ENCODE results near the gene DHRS12. TPM values are rescaled to one million over a fixed set of nuclear protein-coding genes. Genes with fewer than 3 reads are reported as not detected.

The DHRS12 gene
- total RNA-seq, 1 donor from 2014 or later = 10.3 TPM

DNA sequence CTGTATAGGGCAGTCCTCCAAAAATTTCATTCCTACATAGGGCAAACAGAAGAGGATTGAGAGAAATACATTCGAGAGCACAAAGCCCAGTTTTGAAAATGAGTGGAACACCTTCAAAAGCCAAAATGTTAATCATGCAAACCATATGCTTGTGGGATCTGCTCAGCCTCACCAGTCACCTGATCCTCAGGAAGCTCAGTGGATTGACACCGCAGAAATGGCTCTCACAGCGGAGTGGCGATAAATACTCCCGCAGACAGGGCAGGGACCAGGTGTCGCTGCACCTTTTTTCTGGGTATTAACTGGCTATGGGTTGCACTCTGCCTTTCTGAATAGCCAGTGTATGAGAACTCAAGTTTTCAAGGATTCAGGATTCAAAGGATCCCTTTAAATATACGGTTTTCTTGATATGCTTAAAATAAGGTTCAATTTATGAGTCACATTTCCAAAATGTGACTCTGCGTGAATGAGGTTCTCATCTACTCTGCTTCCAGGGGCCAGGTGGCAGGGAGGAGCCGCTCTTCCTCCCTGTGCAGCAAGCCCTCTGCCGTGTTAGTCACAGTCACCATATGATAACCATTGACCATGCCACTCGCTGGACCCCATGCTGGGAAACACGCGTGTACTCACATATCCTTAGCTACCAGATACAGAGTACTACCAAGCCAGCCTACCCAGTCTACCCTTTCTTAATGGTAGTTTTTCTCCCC, 18.3 kb upstream of the DHRS12 start:
- TF ChIP-seq, protein P1, sequence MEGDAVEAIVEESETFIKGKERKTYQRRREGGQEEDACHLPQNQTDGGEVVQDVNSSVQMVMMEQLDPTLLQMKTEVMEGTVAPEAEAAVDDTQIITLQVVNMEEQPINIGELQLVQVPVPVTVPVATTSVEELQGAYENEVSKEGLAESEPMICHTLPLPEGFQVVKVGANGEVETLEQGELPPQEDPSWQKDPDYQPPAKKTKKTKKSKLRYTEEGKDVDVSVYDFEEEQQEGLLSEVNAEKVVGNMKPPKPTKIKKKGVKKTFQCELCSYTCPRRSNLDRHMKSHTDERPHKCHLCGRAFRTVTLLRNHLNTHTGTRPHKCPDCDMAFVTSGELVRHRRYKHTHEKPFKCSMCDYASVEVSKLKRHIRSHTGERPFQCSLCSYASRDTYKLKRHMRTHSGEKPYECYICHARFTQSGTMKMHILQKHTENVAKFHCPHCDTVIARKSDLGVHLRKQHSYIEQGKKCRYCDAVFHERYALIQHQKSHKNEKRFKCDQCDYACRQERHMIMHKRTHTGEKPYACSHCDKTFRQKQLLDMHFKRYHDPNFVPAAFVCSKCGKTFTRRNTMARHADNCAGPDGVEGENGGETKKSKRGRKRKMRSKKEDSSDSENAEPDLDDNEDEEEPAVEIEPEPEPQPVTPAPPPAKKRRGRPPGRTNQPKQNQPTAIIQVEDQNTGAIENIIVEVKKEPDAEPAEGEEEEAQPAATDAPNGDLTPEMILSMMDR (IDR thresholded peaks at IDR 0.05; ENCODE audit: borderline replicate concordance) = no peak
- Histone ChIP-seq H3K27me3 (ENCODE audit: low read depth) (no peaks in the 10 kb centered on the region), H3K9me3 (replicated peaks) (no peaks in the 10 kb centered on the region), H3K36me3 (no peaks in the 10 kb centered on the region), H3K27ac (replicated peaks) (peak overlapping the region; percentile 73), H3K4me3 (no peak overlapping the region), H3K4me1 (peaks cover 71% of the 10 kb centered on the region)
- no peak for DNase-seq
- intact Hi-C loops (cut with micrococcal nuclease) = no loop called here

DNA sequence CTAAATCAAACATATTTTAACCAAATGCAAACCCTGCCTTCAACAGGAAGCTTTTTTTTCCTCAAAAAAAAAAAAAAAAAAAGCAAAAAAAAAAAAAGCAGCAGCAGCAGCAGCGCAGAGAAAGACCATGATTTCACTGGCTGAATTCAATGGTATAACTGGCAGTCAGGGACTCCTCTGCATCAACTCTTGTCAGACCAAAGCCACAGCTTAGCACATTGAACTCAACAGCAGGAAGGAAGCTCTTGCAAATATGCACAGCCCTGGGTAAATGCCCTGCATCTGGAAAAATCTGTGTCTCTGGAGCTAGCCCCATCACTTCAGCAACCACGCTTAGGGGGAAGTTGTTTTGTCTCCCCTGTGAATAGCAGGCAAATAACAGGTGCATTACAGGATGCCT, 17.6 kb upstream of the DHRS12 start:
- intact Hi-C loops (cut with micrococcal nuclease) = no loop called here
- TF ChIP-seq, protein P1 (IDR thresholded peaks at IDR 0.05; ENCODE audit: borderline replicate concordance) = no peak
- Histone ChIP-seq H3K27ac (replicated peaks) (peak overlapping the region; percentile 73), H3K4me1 (peaks cover 65% of the 10 kb centered on the region), H3K36me3 (no peaks in the 10 kb centered on the region), H3K9me3 (replicated peaks) (no peaks in the 10 kb centered on the region), H3K4me3 (no peak overlapping the region), H3K27me3 (ENCODE audit: low read depth) (no peaks in the 10 kb centered on the region)
- no peak for DNase-seq

DNA sequence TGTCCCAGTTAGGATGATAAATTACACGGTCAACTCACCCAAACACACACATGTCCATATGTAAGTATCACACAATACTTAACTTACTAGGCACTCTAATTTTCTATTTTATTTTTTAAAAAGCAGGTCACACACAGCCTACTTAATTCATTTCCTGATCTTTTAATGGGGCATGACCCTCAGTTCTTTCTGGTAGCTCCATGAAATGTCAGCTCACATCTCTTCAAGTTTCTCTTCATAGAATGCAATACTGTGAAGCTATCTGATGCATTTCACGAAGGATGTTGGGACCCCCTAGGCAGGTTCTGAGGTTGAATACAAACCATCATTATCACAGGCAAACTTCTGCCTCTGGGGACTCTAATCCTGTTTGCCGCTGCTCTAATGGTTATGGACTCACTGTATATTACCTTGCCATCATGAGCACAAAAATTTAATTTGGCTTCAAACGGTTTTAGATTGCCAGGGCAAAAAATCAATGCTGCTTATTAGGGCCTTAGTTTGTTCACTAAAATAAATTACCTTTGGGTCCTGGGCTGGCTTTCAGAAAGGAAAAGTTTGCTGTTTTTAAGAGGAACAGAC, 16.1 kb upstream of the DHRS12 start:
- H3K27me3 ChIP-seq (ENCODE audit: low read depth) = no peaks in the 10 kb centered on the region
- TF ChIP-seq, protein P1 (IDR thresholded peaks at IDR 0.05; ENCODE audit: borderline replicate concordance) = no peak
- H3K36me3 ChIP-seq = no peaks in the 10 kb centered on the region
- H3K4me3 ChIP-seq = no peak overlapping the region
- no peaks in the 10 kb centered on the region for H3K9me3 ChIP-seq (replicated peaks)
- H3K27ac ChIP-seq (replicated peaks) = peak overlapping the region; percentile 65
- peaks cover 58% of the 10 kb centered on the region for H3K4me1 ChIP-seq
- intact Hi-C loops (cut with micrococcal nuclease) = no loop called here
- no peak for DNase-seq

DNA sequence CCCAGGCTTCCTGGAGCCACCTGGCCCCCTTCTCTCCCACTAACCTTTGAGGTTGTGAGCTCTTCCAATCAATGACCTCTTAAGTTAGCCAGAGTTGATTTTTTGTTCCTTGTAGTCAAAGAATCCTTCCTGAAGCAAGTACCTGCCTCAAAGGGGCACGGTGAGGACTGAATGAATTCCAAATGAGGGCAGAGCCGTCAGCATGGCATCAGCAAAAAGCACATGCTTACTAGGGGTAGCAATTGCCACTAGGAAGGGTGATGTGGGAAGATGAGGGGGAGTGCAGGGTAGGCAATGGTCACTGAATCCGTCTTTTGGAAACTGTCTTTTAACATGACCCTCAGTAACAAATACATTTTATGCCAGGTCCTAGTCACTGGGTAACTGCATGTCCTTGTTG, 15.6 kb upstream of the DHRS12 start:
- peaks cover 58% of the 10 kb centered on the region for H3K4me1 ChIP-seq
- no peaks in the 10 kb centered on the region for H3K27me3 ChIP-seq (ENCODE audit: low read depth)
- TF ChIP-seq, protein P1 (IDR thresholded peaks at IDR 0.05; ENCODE audit: borderline replicate concordance) = no peak
- H3K9me3 ChIP-seq (replicated peaks) = no peaks in the 10 kb centered on the region
- H3K4me3 ChIP-seq = no peak overlapping the region
- intact Hi-C loops (cut with micrococcal nuclease) = no loop called here
- H3K27ac ChIP-seq (replicated peaks) = peak overlapping the region; percentile 65
- DNase-seq = no peak
- no peaks in the 10 kb centered on the region for H3K36me3 ChIP-seq

DNA sequence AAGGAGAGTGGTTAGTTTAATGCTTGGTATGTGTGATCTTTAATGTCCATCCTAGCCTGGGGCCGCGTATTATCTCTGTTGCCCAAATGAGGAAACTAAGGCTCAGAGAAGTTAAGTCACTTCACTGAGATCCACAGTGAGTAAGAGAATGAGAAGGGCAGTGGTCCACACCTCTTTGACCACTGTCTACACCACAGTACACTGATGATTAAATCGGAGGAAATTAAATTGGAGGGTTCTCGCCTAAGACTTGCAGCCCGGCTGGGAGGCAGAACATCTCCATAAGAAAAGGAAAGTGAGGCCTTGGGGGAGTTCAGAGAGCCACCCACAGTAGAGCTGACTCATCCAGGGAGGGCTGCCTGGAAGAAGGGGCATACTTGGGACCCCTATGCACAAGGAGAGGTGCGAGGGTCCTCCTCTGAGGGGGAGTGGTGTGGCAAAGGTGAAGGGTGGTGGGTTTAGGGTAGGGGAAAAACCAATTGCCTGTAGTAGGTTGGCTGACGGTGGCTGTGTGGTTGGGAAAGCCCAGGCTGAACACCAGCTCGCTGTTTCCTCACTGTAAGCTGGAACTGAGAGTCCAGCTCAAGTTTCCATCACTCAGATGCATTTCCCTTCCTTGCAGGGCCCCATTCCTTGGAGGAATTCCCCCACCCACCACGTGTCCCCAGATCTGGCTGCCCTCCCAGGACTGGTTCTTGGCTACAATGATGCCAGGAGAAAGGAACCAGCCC, 15.0 kb upstream of the DHRS12 start:
- no peak for DNase-seq
- intact Hi-C loops (cut with micrococcal nuclease) = no loop called here
- peaks cover 52% of the 10 kb centered on the region for H3K4me1 ChIP-seq

More for the DNA sequence above, 15.0 kb upstream of the DHRS12 start:
- no peaks in the 10 kb centered on the region for H3K9me3 ChIP-seq (replicated peaks)
- no peak overlapping the region for H3K4me3 ChIP-seq
- peak overlapping the region; percentile 65 for H3K27ac ChIP-seq (replicated peaks)
- TF ChIP-seq, protein P1 (IDR thresholded peaks at IDR 0.05; ENCODE audit: borderline replicate concordance) = no peak
- H3K27me3 ChIP-seq (ENCODE audit: low read depth) = no peaks in the 10 kb centered on the region
- no peaks in the 10 kb centered on the region for H3K36me3 ChIP-seq
